Testis (tissue), 2 donors: ENCODE data around the gene TBX18.

Experiments
- POLR2A ChIP-seq: fragments of 450-650 bp; IDR thresholded peaks from one replicate; pipeline ENCODE4 v1.6.1; 2017; ENCODE audit warnings: antibody characterized with exemption, mild to moderate bottlenecking, moderate library complexity
- TF ChIP-seq, protein P1 (sequence below), 3 experiments: fragments of 450-650 bp in 2 of 3; fragments of 200-600 bp in 1 of 3; sonication (generic) in 1 of 3; IDR thresholded peaks; one replicate each; pipeline ENCODE4 v1.5.1; 2016 to 2019; ENCODE audit warnings: antibody characterized with exemption in 3 of 3, mild to moderate bottlenecking in 2 of 3, moderate library complexity in 1 of 3

- TF ChIP-seq POLR2A: no peak
- TF ChIP-seq, protein P1, sequence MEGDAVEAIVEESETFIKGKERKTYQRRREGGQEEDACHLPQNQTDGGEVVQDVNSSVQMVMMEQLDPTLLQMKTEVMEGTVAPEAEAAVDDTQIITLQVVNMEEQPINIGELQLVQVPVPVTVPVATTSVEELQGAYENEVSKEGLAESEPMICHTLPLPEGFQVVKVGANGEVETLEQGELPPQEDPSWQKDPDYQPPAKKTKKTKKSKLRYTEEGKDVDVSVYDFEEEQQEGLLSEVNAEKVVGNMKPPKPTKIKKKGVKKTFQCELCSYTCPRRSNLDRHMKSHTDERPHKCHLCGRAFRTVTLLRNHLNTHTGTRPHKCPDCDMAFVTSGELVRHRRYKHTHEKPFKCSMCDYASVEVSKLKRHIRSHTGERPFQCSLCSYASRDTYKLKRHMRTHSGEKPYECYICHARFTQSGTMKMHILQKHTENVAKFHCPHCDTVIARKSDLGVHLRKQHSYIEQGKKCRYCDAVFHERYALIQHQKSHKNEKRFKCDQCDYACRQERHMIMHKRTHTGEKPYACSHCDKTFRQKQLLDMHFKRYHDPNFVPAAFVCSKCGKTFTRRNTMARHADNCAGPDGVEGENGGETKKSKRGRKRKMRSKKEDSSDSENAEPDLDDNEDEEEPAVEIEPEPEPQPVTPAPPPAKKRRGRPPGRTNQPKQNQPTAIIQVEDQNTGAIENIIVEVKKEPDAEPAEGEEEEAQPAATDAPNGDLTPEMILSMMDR (IDR thresholded peaks at IDR 0.05): no peak
These were observed 111.3 kb downstream of the TBX18 start for GRCh38 chr6:84653027-84653551.
